Astrocyte (in vitro differentiated cells and primary cell): ENCODE data around the gene CNIH3. TPM values are rescaled to one million over a fixed set of nuclear protein-coding genes. Genes with fewer than 3 reads are reported as not detected.
A peak's percentile ranks its signal among the peaks of the same experiment; 100 is the strongest.

ENCODE experiments used
- DNase-seq: peaks from one replicate; pipeline ENCODE4 v3.0.0-alpha.2; 2010; ENCODE audit warnings: low read depth
- FAIRE-seq: peaks from 2 replicates; lab custom pipeline; 2011; peaks lifted over from hg19 to GRCh38; lab: Jason Lieb, UNC
- H2AFZ ChIP-seq: 2 replicates; pipeline ENCODE4 v1.6.0; 2012; ENCODE audit warnings: low read depth, low read length, inconsistent platforms
- H3K27ac ChIP-seq: 2 replicates; pipeline ENCODE4 v1.5.1; 2011; ENCODE audit warnings: low read depth, low read length, inconsistent platforms
- H3K27me3 ChIP-seq: 2 replicates; pipeline ENCODE4 v1.6.0; 2011; ENCODE audit warnings: low read length, inconsistent platforms; ENCODE audit not compliant: insufficient read depth
- H3K36me3 ChIP-seq: 2 replicates; pipeline ENCODE4 v1.5.1; 2011; ENCODE audit warnings: low read length, inconsistent platforms; ENCODE audit not compliant: insufficient read depth
- H3K4me1 ChIP-seq: 2 replicates; pipeline ENCODE4 v1.5.1; 2011; ENCODE audit warnings: low read length, inconsistent platforms; ENCODE audit not compliant: insufficient read depth
- H3K4me2 ChIP-seq: 2 replicates; pipeline ENCODE4 v1.6.0; 2012; ENCODE audit warnings: low read length, inconsistent platforms
- H3K4me3 ChIP-seq: 2 replicates; pipeline ENCODE4 v1.5.1; 2011; ENCODE audit warnings: low read depth, mild to moderate bottlenecking, low read length, inconsistent platforms; ENCODE audit not compliant: insufficient read depth
- H3K79me2 ChIP-seq: 2 replicates; pipeline ENCODE4 v1.6.0; 2012; ENCODE audit warnings: mild to moderate bottlenecking, low read length, inconsistent platforms; ENCODE audit not compliant: insufficient read depth
- H3K9ac ChIP-seq: 2 replicates; pipeline ENCODE4 v1.6.0; 2012; ENCODE audit warnings: mild to moderate bottlenecking, low read length, inconsistent platforms
- H3K9me3 ChIP-seq: 2 replicates; pipeline ENCODE4 v1.5.1; 2012; ENCODE audit warnings: low read depth, mild to moderate bottlenecking, low read length, inconsistent platforms; ENCODE audit not compliant: insufficient read depth
- H4K20me1 ChIP-seq: 2 replicates; pipeline ENCODE4 v1.6.0; 2012; ENCODE audit warnings: low read length, inconsistent platforms; ENCODE audit not compliant: insufficient read depth
- H3K27ac Mint-ChIP-seq: one replicate; pipeline ENCODE4 v1.8.0; 2021; ENCODE audit warnings: mild to moderate bottlenecking, mixed read lengths; ENCODE audit not compliant: unreplicated experiment
- H3K27me3 Mint-ChIP-seq: one replicate; pipeline ENCODE4 v1.8.0; 2021; ENCODE audit warnings: low read depth, mixed read lengths; ENCODE audit not compliant: unreplicated experiment
- H3K36me3 Mint-ChIP-seq: one replicate; pipeline ENCODE4 v1.8.0; 2021; ENCODE audit warnings: low read depth, mixed read lengths; ENCODE audit not compliant: unreplicated experiment
- H3K4me1 Mint-ChIP-seq: one replicate; pipeline ENCODE4 v1.8.0; 2021; ENCODE audit warnings: low read depth, mixed read lengths; ENCODE audit not compliant: unreplicated experiment
- H3K4me3 Mint-ChIP-seq: one replicate; pipeline ENCODE4 v1.8.0; 2021; ENCODE audit warnings: mild to moderate bottlenecking, moderate library complexity, mixed read lengths; ENCODE audit not compliant: unreplicated experiment
- H3K9me3 Mint-ChIP-seq: one replicate; pipeline ENCODE4 v1.8.0; 2021; ENCODE audit warnings: mild to moderate bottlenecking, mixed read lengths; ENCODE audit not compliant: unreplicated experiment
- CTCF ChIP-seq: IDR thresholded peaks from 2 replicates; pipeline ENCODE4 v1.5.1; 2011; ENCODE audit warnings: low read depth, mild to moderate bottlenecking, inconsistent platforms, low read length, moderate library complexity; ENCODE audit not compliant: insufficient read depth
- EZH2 ChIP-seq: IDR thresholded peaks from 2 replicates; pipeline ENCODE4 v1.6.1; 2012; ENCODE audit warnings: mild to moderate bottlenecking, low read length, inconsistent platforms; ENCODE audit not compliant: insufficient read depth
- total RNA-seq: library from RNA; stranded (reverse); gene quantifications from 2 replicates; pipeline ENCODE4 v1.2.1, GENCODE V29; 2021

CNIH3 gene
- total RNA-seq, 1 donor from 2014 or later: 7.7 TPM

GRCh38 chr1:224691148-224691925 is 75.2 kb downstream of the CNIH3 start:
- Mint-ChIP-seq H3K27me3 (peaks cover 10% of the 10 kb centered on the region), H3K9me3 (no peaks in the 10 kb centered on the region), H3K27ac (peak overlapping the region; percentile 49), H3K36me3 (peaks cover 9% of the 10 kb centered on the region), H3K4me3 (no peak overlapping the region), H3K4me1 (peaks cover 2% of the 10 kb centered on the region)
- H3K79me2 ChIP-seq: peaks cover 32% of the 10 kb centered on the region
- DNase-seq (no peak), FAIRE-seq (no peak)
- H4K20me1 ChIP-seq: peaks cover 65% of the 10 kb centered on the region
- no peak overlapping the region for H3K9ac ChIP-seq
- H3K4me3 ChIP-seq: no peak overlapping the region
- H3K27ac ChIP-seq: no peak overlapping the region
- TF ChIP-seq CTCF: no peak
- TF ChIP-seq EZH2: no peak
- H3K4me2 ChIP-seq: no peak overlapping the region
- no peaks in the 10 kb centered on the region for H3K4me1 ChIP-seq
- H3K27me3 ChIP-seq: no peaks in the 10 kb centered on the region
- H3K36me3 ChIP-seq: peaks cover 19% of the 10 kb centered on the region
- no peaks in the 10 kb centered on the region for H3K9me3 ChIP-seq
- no peak overlapping the region for H2AFZ ChIP-seq

GRCh38 chr1:224694969-224695368 is 78.9 kb downstream of the CNIH3 start:
- no peaks in the 10 kb centered on the region for H3K27me3 ChIP-seq
- Mint-ChIP-seq H3K27me3 (peaks cover 11% of the 10 kb centered on the region), H3K4me1 (peaks cover 11% of the 10 kb centered on the region), H3K36me3 (peaks cover 6% of the 10 kb centered on the region), H3K9me3 (no peaks in the 10 kb centered on the region), H3K4me3 (no peak overlapping the region), H3K27ac (no peak overlapping the region)
- FAIRE-seq (no peak), DNase-seq (no peak)
- H3K79me2 ChIP-seq: peaks cover 48% of the 10 kb centered on the region
- no peak overlapping the region for H3K4me3 ChIP-seq
- no peak overlapping the region for H3K4me2 ChIP-seq
- H3K9me3 ChIP-seq: no peaks in the 10 kb centered on the region
- H3K27ac ChIP-seq: no peak overlapping the region
- H2AFZ ChIP-seq: no peak overlapping the region
- H3K4me1 ChIP-seq: peaks cover 13% of the 10 kb centered on the region
- H4K20me1 ChIP-seq: peaks cover 73% of the 10 kb centered on the region
- peaks cover 13% of the 10 kb centered on the region for H3K36me3 ChIP-seq
- TF ChIP-seq EZH2 (no peak), CTCF (no peak)
- H3K9ac ChIP-seq: no peak overlapping the region

GRCh38 chr1:224696021-224696420 is 79.9 kb downstream of the CNIH3 start:
- peaks cover 71% of the 10 kb centered on the region for H4K20me1 ChIP-seq
- Mint-ChIP-seq H3K4me1 (peaks cover 11% of the 10 kb centered on the region), H3K9me3 (no peaks in the 10 kb centered on the region), H3K4me3 (no peak overlapping the region), H3K27me3 (peaks cover 11% of the 10 kb centered on the region), H3K27ac (no peak overlapping the region), H3K36me3 (peaks cover 12% of the 10 kb centered on the region)
- peaks cover 13% of the 10 kb centered on the region for H3K4me1 ChIP-seq
- no peak for TF ChIP-seq EZH2
- TF ChIP-seq CTCF: no peak
- H3K4me3 ChIP-seq: no peak overlapping the region
- no peaks in the 10 kb centered on the region for H3K27me3 ChIP-seq
- DNase-seq: no peak
- peaks cover 51% of the 10 kb centered on the region for H3K79me2 ChIP-seq
- no peak for FAIRE-seq
- no peaks in the 10 kb centered on the region for H3K9me3 ChIP-seq
- no peak overlapping the region for H3K27ac ChIP-seq
- no peak overlapping the region for H2AFZ ChIP-seq
- no peak overlapping the region for H3K4me2 ChIP-seq
- H3K36me3 ChIP-seq: peaks cover 13% of the 10 kb centered on the region
- H3K9ac ChIP-seq: no peak overlapping the region
